D721Med (cell line): ENCODE measurements around the gene GSTM4.
"Not testable (repeated sequence)": the region's sequence is repeated elsewhere in the genome, so short reads cannot be mapped to it uniquely, and the experiment has no call there.

Experiments
- DNase-seq: peaks from one replicate; pipeline ENCODE4 v3.0.0; 2011; ENCODE audit warnings: low spot score; ENCODE audit not compliant: insufficient read length
- FAIRE-seq: peaks from 2 replicates; lab custom pipeline; 2011; peaks lifted over from hg19 to GRCh38; lab: Jason Lieb, UNC
- CTCF ChIP-seq: IDR thresholded peaks from 2 replicates; pipeline ENCODE4 v1.5.1; 2012; ENCODE audit warnings: mild to moderate bottlenecking, control low read depth; ENCODE audit not compliant: insufficient read depth; ENCODE audit errors: missing control alignments

GSTM4 gene

GRCh38 chr1:109689844-109690405 lies 34.0 kb downstream of the GSTM4 start:
- no peak for TF ChIP-seq CTCF
- no peak for FAIRE-seq
- DNase-seq: no peak

- DNase-seq (no peak), FAIRE-seq (no peak)
- TF ChIP-seq CTCF: no peak
Observed at GRCh38 chr1:109691759-109692158, 35.9 kb downstream of the GSTM4 start.

GRCh38 chr1:109694400-109694799 lies 38.5 kb downstream of the GSTM4 start:
- DNase-seq, FAIRE-seq: not testable (repeated sequence)

- FAIRE-seq, DNase-seq: not testable (repeated sequence)
Observed at GRCh38 chr1:109695138-109695537, 39.2 kb downstream of the GSTM4 start.

- FAIRE-seq (no peak), DNase-seq (no peak)
- TF ChIP-seq CTCF: no peak
Observed at GRCh38 chr1:109697066-109697465, 41.2 kb downstream of the GSTM4 start.

- not testable (repeated sequence) for FAIRE-seq, DNase-seq
Observed at GRCh38 chr1:109697861-109698260, 42.0 kb downstream of the GSTM4 start.

GRCh38 chr1:109702940-109703339 lies 47.0 kb downstream of the GSTM4 start:
- not testable (repeated sequence) for DNase-seq, FAIRE-seq

GRCh38 chr1:109704173-109704572 lies 48.3 kb downstream of the GSTM4 start:
- TF ChIP-seq CTCF: no peak
- no peak for FAIRE-seq

GRCh38 chr1:109705411-109705810 lies 49.5 kb downstream of the GSTM4 start:
- no peak for TF ChIP-seq CTCF
- no peak for FAIRE-seq
- no peak for DNase-seq

More at GRCh38 chr1:109704173-109704572, 48.3 kb downstream of the GSTM4 start:
- no peak for DNase-seq

- not testable (repeated sequence) for DNase-seq, FAIRE-seq
Observed at GRCh38 chr1:109708949-109709348, 53.0 kb downstream of the GSTM4 start.

- FAIRE-seq, DNase-seq: not testable (repeated sequence)
Observed at GRCh38 chr1:109709822-109710221, 53.9 kb downstream of the GSTM4 start.
